Ishikawa (cell line): ENCODE measurements around the gene ADM5.

ENCODE experiments used
- CEBPB ChIP-seq: IDR thresholded peaks from 2 replicates; pipeline ENCODE4 v1.6.1; 2012
- CREB1 ChIP-seq: IDR thresholded peaks from 2 replicates; pipeline ENCODE4 v1.6.1; 2012; ENCODE audit warnings: low read depth
- EGR1 ChIP-seq: IDR thresholded peaks from 2 replicates; pipeline ENCODE4 v1.6.1; 2012
- EP300 ChIP-seq: IDR thresholded peaks from 2 replicates; pipeline ENCODE4 v1.6.1; 2012; ENCODE audit warnings: borderline replicate concordance
- FOXM1 ChIP-seq: IDR thresholded peaks from 2 replicates; pipeline ENCODE4 v1.6.1; 2012; ENCODE audit warnings: low read depth, borderline replicate concordance
- NFIC ChIP-seq: IDR thresholded peaks from 2 replicates; pipeline ENCODE4 v1.6.1; 2012
- RAD21 ChIP-seq: IDR thresholded peaks from 2 replicates; pipeline ENCODE4 v1.6.1; 2012; ENCODE audit warnings: low read depth
- TAF1 ChIP-seq: IDR thresholded peaks from 2 replicates; pipeline ENCODE4 v1.6.1; 2012; ENCODE audit warnings: low read depth, mild to moderate bottlenecking
- TCF12 ChIP-seq: IDR thresholded peaks from 2 replicates; pipeline ENCODE4 v1.6.1; 2012; ENCODE audit warnings: low read depth
- TEAD4 ChIP-seq: IDR thresholded peaks from 2 replicates; pipeline ENCODE4 v1.6.1; 2012
- YY1 ChIP-seq: IDR thresholded peaks from 2 replicates; pipeline ENCODE4 v1.6.1; 2012; ENCODE audit warnings: low read depth
- ZBTB7A ChIP-seq: IDR thresholded peaks from 2 replicates; pipeline ENCODE4 v1.6.1; 2012; ENCODE audit warnings: low read depth
- TF ChIP-seq, protein P1 (sequence below): IDR thresholded peaks from 2 replicates; pipeline ENCODE4 v1.6.1; 2012
- TF ChIP-seq, protein P2 (sequence below): IDR thresholded peaks from 2 replicates; pipeline ENCODE4 v1.6.1; 2012
- TF ChIP-seq, protein P3 (sequence below): IDR thresholded peaks from 2 replicates; pipeline ENCODE4 v1.6.1; 2012; ENCODE audit warnings: low read depth, mild to moderate bottlenecking

Gene ADM5

DNA sequence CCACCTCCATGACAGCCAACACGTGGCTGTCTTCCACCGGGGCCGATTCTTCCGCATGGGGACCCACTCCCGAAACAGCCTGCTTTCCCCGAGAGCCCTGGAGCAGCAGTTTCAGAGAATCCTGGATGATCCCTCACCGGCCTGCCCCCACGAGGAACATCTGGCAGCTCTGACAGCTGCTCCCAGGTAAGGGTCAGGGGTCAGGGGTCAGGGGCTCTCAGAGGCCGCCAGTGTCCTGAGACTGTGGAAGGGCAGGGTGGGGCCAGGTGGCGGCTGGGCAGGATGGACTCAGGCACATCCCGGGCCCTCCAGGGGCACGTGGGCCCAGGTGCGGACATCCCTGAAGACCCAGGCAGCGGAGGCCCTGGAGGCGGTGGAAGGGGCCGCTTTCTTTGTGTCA is 16.5 kb downstream of the ADM5 start:
- TF ChIP-seq TAF1 (no peak), YY1 (no peak), EP300 (no peak)

DNA sequence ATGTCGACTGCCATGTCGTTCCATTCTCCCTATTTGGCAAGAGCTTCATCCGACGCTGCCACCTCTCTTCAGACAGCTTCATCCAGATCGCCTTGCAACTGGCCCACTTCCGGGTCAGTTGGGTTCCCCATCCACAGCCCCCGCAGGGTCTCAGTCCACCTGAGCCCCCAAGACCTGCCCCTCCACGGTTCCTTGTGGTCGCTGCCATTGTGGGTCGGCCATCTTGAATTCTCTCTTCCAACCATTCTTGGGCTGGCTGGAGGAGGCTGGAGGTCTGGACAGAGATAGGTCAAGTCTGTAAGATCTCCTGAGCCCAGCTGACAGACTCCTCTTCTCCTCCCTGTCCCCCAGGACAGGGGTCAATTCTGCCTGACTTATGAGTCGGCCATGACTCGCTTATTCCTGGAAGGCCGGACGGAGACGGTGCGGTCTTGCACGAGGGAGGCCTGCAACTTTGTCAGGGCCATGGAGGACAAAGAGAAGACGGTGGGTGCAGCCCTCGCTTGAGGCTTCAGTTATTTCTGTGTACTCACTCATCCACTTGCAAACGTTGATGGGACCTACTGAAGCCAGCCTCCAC is 21.1 kb downstream of the ADM5 start:
- TF ChIP-seq YY1 (peak; percentile 44; the same call in 1 of the 2 replicates), TCF12 (no peak)

DNA sequence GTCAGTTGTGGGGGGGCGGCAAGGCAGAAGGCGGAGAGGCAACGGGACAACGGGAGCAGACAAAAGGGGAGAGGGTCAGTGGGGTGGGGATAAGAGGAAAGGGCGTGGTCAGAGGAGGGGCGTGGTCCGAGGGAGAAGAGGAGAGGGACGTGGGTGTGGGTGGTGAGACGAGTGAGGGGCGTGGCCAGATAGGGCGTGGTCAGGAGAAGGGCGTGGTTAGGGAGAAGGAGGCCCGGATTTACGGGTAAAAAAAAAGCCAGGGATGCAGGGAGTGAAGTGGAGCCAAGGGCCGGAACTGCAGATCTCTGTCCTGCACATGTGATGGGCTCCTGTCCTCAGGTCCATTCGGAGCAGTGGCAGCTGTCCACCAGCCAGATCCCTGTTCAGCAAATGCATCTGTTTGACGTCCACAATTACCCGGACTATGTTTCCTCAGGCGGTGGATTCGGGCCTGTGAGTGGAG is 23.0 kb downstream of the ADM5 start:
- TF ChIP-seq, protein P1, sequence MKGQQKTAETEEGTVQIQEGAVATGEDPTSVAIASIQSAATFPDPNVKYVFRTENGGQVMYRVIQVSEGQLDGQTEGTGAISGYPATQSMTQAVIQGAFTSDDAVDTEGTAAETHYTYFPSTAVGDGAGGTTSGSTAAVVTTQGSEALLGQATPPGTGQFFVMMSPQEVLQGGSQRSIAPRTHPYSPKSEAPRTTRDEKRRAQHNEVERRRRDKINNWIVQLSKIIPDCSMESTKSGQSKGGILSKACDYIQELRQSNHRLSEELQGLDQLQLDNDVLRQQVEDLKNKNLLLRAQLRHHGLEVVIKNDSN = no peak
- TF ChIP-seq CEBPB = no peak
- no peak for TF ChIP-seq ZBTB7A
- no peak for TF ChIP-seq CREB1
- no peak for TF ChIP-seq EGR1
- TF ChIP-seq YY1 = no peak
- TF ChIP-seq, protein P2, sequence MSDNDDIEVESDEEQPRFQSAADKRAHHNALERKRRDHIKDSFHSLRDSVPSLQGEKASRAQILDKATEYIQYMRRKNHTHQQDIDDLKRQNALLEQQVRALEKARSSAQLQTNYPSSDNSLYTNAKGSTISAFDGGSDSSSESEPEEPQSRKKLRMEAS = no peak
- no peak for TF ChIP-seq TAF1
- no peak for TF ChIP-seq NFIC
- no peak for TF ChIP-seq TEAD4
- no peak for TF ChIP-seq EP300
- no peak for TF ChIP-seq TCF12
- no peak for TF ChIP-seq RAD21
- no peak for TF ChIP-seq FOXM1
- TF ChIP-seq, protein P3, sequence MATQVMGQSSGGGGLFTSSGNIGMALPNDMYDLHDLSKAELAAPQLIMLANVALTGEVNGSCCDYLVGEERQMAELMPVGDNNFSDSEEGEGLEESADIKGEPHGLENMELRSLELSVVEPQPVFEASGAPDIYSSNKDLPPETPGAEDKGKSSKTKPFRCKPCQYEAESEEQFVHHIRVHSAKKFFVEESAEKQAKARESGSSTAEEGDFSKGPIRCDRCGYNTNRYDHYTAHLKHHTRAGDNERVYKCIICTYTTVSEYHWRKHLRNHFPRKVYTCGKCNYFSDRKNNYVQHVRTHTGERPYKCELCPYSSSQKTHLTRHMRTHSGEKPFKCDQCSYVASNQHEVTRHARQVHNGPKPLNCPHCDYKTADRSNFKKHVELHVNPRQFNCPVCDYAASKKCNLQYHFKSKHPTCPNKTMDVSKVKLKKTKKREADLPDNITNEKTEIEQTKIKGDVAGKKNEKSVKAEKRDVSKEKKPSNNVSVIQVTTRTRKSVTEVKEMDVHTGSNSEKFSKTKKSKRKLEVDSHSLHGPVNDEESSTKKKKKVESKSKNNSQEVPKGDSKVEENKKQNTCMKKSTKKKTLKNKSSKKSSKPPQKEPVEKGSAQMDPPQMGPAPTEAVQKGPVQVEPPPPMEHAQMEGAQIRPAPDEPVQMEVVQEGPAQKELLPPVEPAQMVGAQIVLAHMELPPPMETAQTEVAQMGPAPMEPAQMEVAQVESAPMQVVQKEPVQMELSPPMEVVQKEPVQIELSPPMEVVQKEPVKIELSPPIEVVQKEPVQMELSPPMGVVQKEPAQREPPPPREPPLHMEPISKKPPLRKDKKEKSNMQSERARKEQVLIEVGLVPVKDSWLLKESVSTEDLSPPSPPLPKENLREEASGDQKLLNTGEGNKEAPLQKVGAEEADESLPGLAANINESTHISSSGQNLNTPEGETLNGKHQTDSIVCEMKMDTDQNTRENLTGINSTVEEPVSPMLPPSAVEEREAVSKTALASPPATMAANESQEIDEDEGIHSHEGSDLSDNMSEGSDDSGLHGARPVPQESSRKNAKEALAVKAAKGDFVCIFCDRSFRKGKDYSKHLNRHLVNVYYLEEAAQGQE = no peak

DNA sequence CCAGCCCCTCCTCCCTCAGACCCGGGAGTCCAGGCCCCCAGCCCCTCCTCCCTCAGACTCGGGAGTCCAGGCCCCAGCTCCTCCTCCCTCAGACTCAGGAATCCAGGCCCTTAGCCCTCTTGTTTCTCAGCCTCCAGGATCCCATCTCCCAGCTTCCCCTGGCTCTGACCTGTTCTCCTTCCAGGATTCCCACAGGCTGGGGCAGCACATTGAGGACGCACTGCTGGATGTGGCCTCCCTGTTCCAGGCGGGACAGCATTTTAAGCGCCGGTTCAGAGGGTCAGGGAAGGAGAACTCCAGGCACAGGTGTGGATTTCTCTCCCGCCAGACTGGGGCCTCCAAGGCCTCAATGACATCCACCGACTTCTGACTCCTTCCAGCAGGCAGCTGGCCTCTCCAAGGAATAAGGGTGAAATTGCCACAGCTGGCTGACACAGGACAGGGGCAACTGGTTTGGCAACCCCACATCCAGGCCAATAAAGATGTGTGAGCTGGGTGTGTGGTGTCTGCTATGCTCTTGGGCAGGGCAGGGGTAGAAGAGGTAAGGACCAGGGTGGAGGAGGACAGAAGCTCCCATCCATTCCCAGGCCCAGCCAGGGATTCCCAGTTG is 23.9 kb downstream of the ADM5 start:
- TF ChIP-seq EGR1 (no peak), RAD21 (no peak), ZBTB7A (no peak), CREB1 (no peak), EP300 (no peak), TAF1 (no peak), FOXM1 (no peak), TEAD4 (no peak), NFIC (no peak), TCF12 (no peak), YY1 (no peak), CEBPB (no peak)
- TF ChIP-seq, protein P1 = no peak
- TF ChIP-seq, protein P2 = no peak
- TF ChIP-seq, protein P3 = no peak

DNA sequence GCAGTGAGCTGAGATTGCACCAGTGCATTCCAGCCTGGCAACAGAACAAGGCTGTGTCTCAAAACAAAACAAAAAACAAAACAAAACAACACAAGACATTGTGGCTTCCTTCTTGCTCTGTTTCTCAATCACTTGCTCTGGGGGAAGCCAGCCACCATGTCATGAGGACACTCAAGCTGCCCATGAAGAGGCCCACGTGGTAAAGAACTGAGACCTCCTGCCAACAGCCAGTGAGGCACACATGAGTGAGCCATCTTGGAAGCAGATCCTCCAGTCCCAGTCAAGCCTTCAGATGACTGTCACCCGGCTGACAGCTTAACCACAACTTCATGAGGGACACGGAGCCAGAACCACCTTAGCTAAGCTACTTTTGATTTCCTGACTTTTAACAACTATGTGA is 26.8 kb downstream of the ADM5 start:
- TF ChIP-seq TEAD4 = no peak
- no peak for TF ChIP-seq TAF1
- TF ChIP-seq, protein P1 = no peak
- no peak for TF ChIP-seq NFIC
- TF ChIP-seq ZBTB7A = no peak
- TF ChIP-seq YY1 = no peak
- TF ChIP-seq TCF12 = no peak
- TF ChIP-seq EP300 = no peak
- TF ChIP-seq, protein P3 = no peak
- TF ChIP-seq CEBPB = no peak
- no peak for TF ChIP-seq RAD21
- no peak for TF ChIP-seq CREB1
- no peak for TF ChIP-seq FOXM1
- TF ChIP-seq EGR1 = no peak
- TF ChIP-seq, protein P2 = no peak
